IMR-90 (cell line): ENCODE measurements around the gene NABP1. TPM values are rescaled to one million over a fixed set of nuclear protein-coding genes. Genes with fewer than 3 reads are reported as not detected.

Experiments
- ATAC-seq: fragments of 200-7000 bp; cut with Tn5 transposase; 2 replicates; pipeline ENCODE4 v1.9.1; 2020; ENCODE audit warnings: low read depth, mild to moderate bottlenecking, moderate library complexity
- BruUV-seq: library from RNA; stranded (reverse); fragments of 400-500 nt; replicated peaks from 2 replicates; lab custom pipeline; 2021; lab: Mats Ljungman, UMichigan
- CTCF ChIA-PET: fragments of 300-600 bp; formaldehyde crosslinking; extraction: SDS; loops from one replicate; lab custom pipeline; 2021; ENCODE audit warnings: antibody characterized with exemption; lab: Yijun Ruan, JAX
- POLR2A ChIA-PET: fragments of 300-600 bp; sonication (Branson Sonifier 250); formaldehyde crosslinking; loops from one replicate; lab custom pipeline; 2022; ENCODE audit warnings: antibody characterized with exemption; ENCODE audit not compliant: unreplicated experiment; lab: Charles Lee
- DNase-seq: peaks from one replicate; pipeline ENCODE4 v3.0.0; 2013
- H2AFZ ChIP-seq: replicated peaks from 2 replicates; pipeline ENCODE3; 2013; ENCODE audit warnings: low read length, mild to moderate bottlenecking; ENCODE audit not compliant: poor library complexity
- H2AK5ac ChIP-seq: 2 replicates; pipeline ENCODE4 v1.6.1; 2013; ENCODE audit warnings: low read depth, low read length, inconsistent platforms
- H2AK9ac ChIP-seq: replicated peaks from 2 replicates; pipeline ENCODE3; 2013; ENCODE audit warnings: mild to moderate bottlenecking, low read depth, low read length, moderate library complexity; ENCODE audit not compliant: poor library complexity
- H2BK120ac ChIP-seq: 2 replicates; pipeline ENCODE4 v1.6.1; 2013; ENCODE audit warnings: low read depth, low read length, inconsistent platforms
- H2BK15ac ChIP-seq: 3 replicates; pipeline ENCODE4 v1.6.1; 2013; ENCODE audit warnings: low read depth, low read length, inconsistent platforms
- H2BK20ac ChIP-seq: 2 replicates; pipeline ENCODE4 v1.6.1; 2013; ENCODE audit warnings: low read depth, mild to moderate bottlenecking, inconsistent platforms, low read length, moderate library complexity
- H2BK5ac ChIP-seq: 2 replicates; pipeline ENCODE4 v1.6.1; 2013; ENCODE audit warnings: mild to moderate bottlenecking, low read depth, low read length, inconsistent platforms; ENCODE audit not compliant: poor library complexity, severe bottlenecking
- H3K14ac ChIP-seq: replicated peaks from 2 replicates; pipeline ENCODE4 v1.6.1; 2013; ENCODE audit warnings: low read depth, low read length, inconsistent platforms
- H3K18ac ChIP-seq: 2 replicates; pipeline ENCODE4 v1.6.1; 2013; ENCODE audit warnings: low read depth, low read length, control low read depth
- H3K23ac ChIP-seq: 2 replicates; pipeline ENCODE4 v1.6.1; 2013; ENCODE audit warnings: low read depth, low read length, inconsistent platforms
- H3K27ac ChIP-seq: 2 replicates; pipeline ENCODE4 v1.5.1; 2013; ENCODE audit warnings: mild to moderate bottlenecking, control low read depth, low read length; ENCODE audit not compliant: insufficient read depth
- H3K27me3 ChIP-seq: 2 replicates; pipeline ENCODE4 v1.6.1; 2013; ENCODE audit warnings: low read length; ENCODE audit not compliant: control insufficient read depth, insufficient read depth
- H3K36me3 ChIP-seq: 2 replicates; pipeline ENCODE4 v1.6.1; 2013; ENCODE audit warnings: low read length, mixed read lengths; ENCODE audit not compliant: control insufficient read depth, insufficient read depth
- H3K4ac ChIP-seq: 2 replicates; pipeline ENCODE4 v1.6.1; 2013; ENCODE audit warnings: low read depth, low read length, inconsistent platforms
- H3K4me1 ChIP-seq: 2 replicates; pipeline ENCODE4 v1.6.1; 2013; ENCODE audit warnings: low read length, mixed read lengths; ENCODE audit not compliant: control insufficient read depth, insufficient read depth
- H3K4me2 ChIP-seq: 2 replicates; pipeline ENCODE4 v1.6.1; 2013; ENCODE audit warnings: low read depth, mild to moderate bottlenecking, control low read depth, low read length, moderate library complexity
- H3K4me3 ChIP-seq: 2 replicates; pipeline ENCODE4 v1.5.1; 2013; ENCODE audit warnings: low read depth, mild to moderate bottlenecking, control low read depth, low read length, moderate library complexity; ENCODE audit not compliant: insufficient read depth
- H3K56ac ChIP-seq: 2 replicates; pipeline ENCODE4 v1.6.1; 2013; ENCODE audit warnings: low read length, inconsistent platforms; ENCODE audit not compliant: insufficient read depth; ENCODE audit errors: extremely low read depth
- H3K79me1 ChIP-seq, 2 experiments: 2 replicates each; pipeline ENCODE4 v1.6.1; 2013; ENCODE audit warnings: low read length in 2 of 2, inconsistent platforms in 1 of 2, low read depth in 1 of 2
- H3K9ac ChIP-seq: 2 replicates; pipeline ENCODE4 v1.6.1; 2013; ENCODE audit warnings: low read depth, low read length, control low read depth
- H3K9me1 ChIP-seq: 2 replicates; pipeline ENCODE4 v1.6.1; 2013; ENCODE audit warnings: low read length, inconsistent platforms; ENCODE audit not compliant: insufficient read depth
- H3K9me3 ChIP-seq: 2 replicates; pipeline ENCODE4 v1.6.1; 2013; ENCODE audit warnings: low read length; ENCODE audit not compliant: control insufficient read depth, insufficient read depth
- H4K20me1 ChIP-seq: 2 replicates; pipeline ENCODE4 v1.6.1; 2013; ENCODE audit warnings: low read length, inconsistent platforms; ENCODE audit not compliant: insufficient read depth
- H4K5ac ChIP-seq: 2 replicates; pipeline ENCODE4 v1.6.1; 2013; ENCODE audit warnings: mild to moderate bottlenecking, low read depth, low read length, control low read depth
- H4K8ac ChIP-seq, 2 experiments: 2 replicates each; pipeline ENCODE4 v1.6.1; 2013; ENCODE audit warnings: low read depth in 2 of 2, low read length in 2 of 2, control low read depth in 1 of 2, inconsistent platforms in 1 of 2
- H4K91ac ChIP-seq: 2 replicates; pipeline ENCODE4 v1.6.1; 2013; ENCODE audit warnings: low read depth, low read length, inconsistent platforms; ENCODE audit not compliant: insufficient read depth
- BHLHE40 ChIP-seq: fragments of 150-350 bp; IDR thresholded peaks from 2 replicates; pipeline ENCODE4 v1.6.1; 2016; ENCODE audit warnings: mild to moderate bottlenecking, low read depth, low read length
- ELK1 ChIP-seq: fragments of 150-350 bp; IDR thresholded peaks from 2 replicates; pipeline ENCODE4 v1.6.1; 2016; ENCODE audit warnings: low read depth, mild to moderate bottlenecking, low read length, moderate library complexity, borderline replicate concordance
- MAZ ChIP-seq: IDR thresholded peaks from 2 replicates; pipeline ENCODE4 v1.6.1; 2012; ENCODE audit warnings: low read depth, mild to moderate bottlenecking, low read length, improper control_type of control experiment, moderate library complexity, borderline replicate concordance
- POLR2A ChIP-seq: IDR thresholded peaks from 2 replicates; pipeline ENCODE4 v1.6.1; 2012; ENCODE audit warnings: mild to moderate bottlenecking, low read depth, low read length
- WGBS, 2 experiments: methylation state at CpG; one replicate each; pipeline versions ENCODE4 v1.1.5 to v1.1.7; 2013; ENCODE audit warnings: missing lambda C conversion rate in 2 of 2; ENCODE audit not compliant: insufficient read length in 1 of 2; ENCODE audit errors: extremely low coverage in 2 of 2; 5-methylcytosine and 5-hydroxymethylcytosine counted together
- dilution Hi-C: fragments of 300-500 bp; cut with HindIII; formaldehyde crosslinking; loops from one replicate; pipeline ENCODE4 v1.14.3; 2018; ENCODE audit warnings: low sequenced_read_pairs; ENCODE audit not compliant: unreplicated experiment
- in situ Hi-C: fragments of 300-500 bp; cut with MboI; formaldehyde crosslinking; loops from 3 replicates; pipeline ENCODE4 v1.14.3; 2019; ENCODE audit warnings: low sequenced_read_pairs, inconsistent platforms, mixed read lengths
- intact Hi-C: fragments of 100-400 bp; cut with micrococcal nuclease; formaldehyde crosslinking; loops from 2 replicates; pipeline ENCODE4 v1.10.0; 2022
- polyA plus RNA-seq, 3 experiments: library from polyadenylated mRNA; depleted of rRNA; stranded (reverse); fragments of >200 nt; gene quantifications; 2 replicates each; pipeline ENCODE4 v1.2.3, GENCODE V29; 2012; ENCODE audit warnings: low replicate concordance in 1 of 3
- total RNA-seq: library from RNA; depleted of rRNA; stranded (reverse); fragments of >200 nt; gene quantifications from 2 replicates; pipeline ENCODE4 v1.2.3, GENCODE V29; 2012

NABP1 gene
- total and polyA plus RNA-seq, 2 of the 4 experiments (the other 2 are of a cell fraction): 57.7 to 73.3 TPM

DNA sequence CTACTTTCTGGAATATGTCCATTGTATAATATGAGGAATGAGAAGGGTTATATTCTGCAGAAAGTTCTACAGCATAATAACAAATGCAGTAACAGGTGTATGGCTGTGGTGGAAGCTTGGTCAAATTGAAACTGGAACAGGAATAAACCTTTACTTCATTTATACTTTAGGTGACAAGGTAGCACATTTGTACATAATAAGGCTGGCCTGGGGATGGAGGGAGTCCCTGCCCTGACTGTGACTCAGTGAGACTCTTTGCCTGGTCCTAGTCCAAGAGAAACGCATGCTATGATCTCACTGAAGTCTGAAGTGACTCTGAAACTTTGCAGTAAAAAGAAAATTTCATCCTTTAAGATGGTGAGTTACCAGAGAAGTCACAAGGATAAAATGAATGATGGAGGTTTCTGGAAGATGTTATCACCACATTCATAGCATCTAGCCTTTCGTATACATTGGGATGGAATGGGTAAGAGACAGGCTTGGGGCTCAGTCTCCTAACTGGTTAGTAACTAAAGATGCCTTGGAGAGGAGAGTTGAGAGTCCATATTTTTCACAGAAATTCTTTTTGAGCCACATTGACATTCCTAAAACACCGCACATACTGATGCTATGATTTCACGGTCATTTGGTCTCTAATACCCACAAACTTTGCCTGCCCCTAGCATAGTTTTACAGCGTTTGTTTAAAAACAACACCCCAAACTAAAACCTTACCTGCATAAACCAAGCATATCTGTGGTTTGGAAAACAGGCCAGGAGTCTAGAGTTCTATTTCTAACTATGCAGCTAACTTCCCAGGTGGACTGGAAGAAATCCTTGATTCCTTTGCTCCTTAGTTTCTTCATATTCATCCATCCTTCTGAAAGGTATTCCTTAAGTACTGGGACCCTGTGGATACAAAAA is 42.4 kb upstream of the NABP1 start:
- Histone ChIP-seq H4K91ac (peak overlapping the region; percentile 100), H4K5ac (peak overlapping the region; percentile 93), H4K8ac (peak overlapping the region; percentile 72 to 95), H2AFZ (no peak overlapping the region), H2BK15ac (peak overlapping the region; percentile 63), H3K4ac (peak overlapping the region; percentile 97), H3K4me1 (peaks cover 32% of the 10 kb centered on the region), H4K20me1 (no peaks in the 10 kb centered on the region), H3K27me3 (no peaks in the 10 kb centered on the region), H3K36me3 (no peaks in the 10 kb centered on the region), H3K27ac (peak overlapping the region; percentile 100), H3K9me3 (no peaks in the 10 kb centered on the region), H2AK9ac (no peak overlapping the region), H2BK20ac (peak overlapping the region; percentile 93), H3K9me1 (peaks cover 16% of the 10 kb centered on the region), H3K79me1 (peaks cover 7 to 16% of the 10 kb centered on the region in 2 experiments; a peak in 2 of 4 replicates), H2BK120ac (peak overlapping the region; percentile 99), H3K18ac (peak overlapping the region; percentile 96), H3K14ac (peak overlapping the region; percentile 86), H3K9ac (peak overlapping the region; percentile 46), H2BK5ac (peak overlapping the region; percentile 98), H3K56ac (peak overlapping the region; percentile 92), H2AK5ac (peak overlapping the region; percentile 66), H3K4me3 (no peak overlapping the region), H3K4me2 (peak overlapping the region; percentile 76; the same call in 1 of the 2 replicates), H3K23ac (peak overlapping the region; percentile 87)
- no CpG with 5 or more reads among the region's 5 CpGs for WGBS, 2 experiments
- DNase-seq: peak; percentile 84
- in situ Hi-C loops: no loop called here
- peak; percentile 80 for ATAC-seq
- ChIA-PET CTCF (interaction anchor here (0.7 kb wide), 1 partner anchor 15 kb away, joined by 3 read pairs; no protein-coding TSS in a partner anchor), POLR2A (interaction anchor here (1.3 to 3.7 kb wide), 3 partner anchors 41 to 46 kb away, joined by 4 to 57 read pairs (median 7); partner anchors contain the start of gene NABP1)
- intact Hi-C loops: loop anchor here (1.0 to 2.0 kb wide), 2 partner anchors 42 to 65 kb away; no protein-coding TSS in a partner anchor
- no TSS peak for BruUV-seq
- dilution Hi-C loops: no loop called here
- TF ChIP-seq POLR2A (no peak), ELK1 (no peak), MAZ (no peak), BHLHE40 (0 out of 2 replicates have a peak, but pooled peaks have one; percentile 8)
